PC-3 (cell line): ENCODE data around the gene TMEM209. TPM values are rescaled to one million over a fixed set of nuclear protein-coding genes. Genes with fewer than 3 reads are reported as not detected.
A peak's percentile ranks its signal among the peaks of the same experiment; 100 is the strongest.
"Not testable (repeated sequence)": the region's sequence is repeated elsewhere in the genome, so short reads cannot be mapped to it uniquely, and the experiment has no call there.

Source experiments
- ATAC-seq: fragments of 200-7000 bp; cut with Tn5 transposase; 2 replicates; pipeline ENCODE4 v1.9.1; 2020; ENCODE audit warnings: mild to moderate bottlenecking, moderate library complexity
- BruUV-seq: library from RNA; stranded (reverse); fragments of 400-500 nt; replicated peaks from 2 replicates; lab custom pipeline; 2021; lab: Mats Ljungman, UMichigan
- CTCF ChIA-PET: fragments of 300-600 bp; sonication (Branson Sonifier 250); formaldehyde crosslinking; loops from one replicate; lab custom pipeline; 2022; ENCODE audit warnings: antibody characterized with exemption; lab: Charles Lee
- POLR2A ChIA-PET: fragments of 300-600 bp; sonication (Branson Sonifier 250); formaldehyde crosslinking; loops from one replicate; lab custom pipeline; 2022; ENCODE audit warnings: antibody characterized with exemption; ENCODE audit not compliant: unreplicated experiment; lab: Charles Lee
- DNase-seq: peaks from one replicate; pipeline ENCODE4 v3.0.0-alpha.2; 2015
- H2AFZ ChIP-seq: fragments of 300-600 bp; sonication (generic); 2 replicates; pipeline ENCODE4 v1.6.0; 2016; ENCODE audit warnings: antibody characterized with exemption, low read length
- H3F3A ChIP-seq: fragments of 300-600 bp; sonication (generic); one replicate; pipeline ENCODE4 v1.6.0; 2017; ENCODE audit warnings: antibody characterized with exemption, low read length, control low read depth, mild to moderate bottlenecking; ENCODE audit not compliant: unreplicated experiment
- H3K27ac ChIP-seq: fragments of 300-600 bp; sonication (generic); 2 replicates; pipeline ENCODE4 v1.5.1; 2016; ENCODE audit warnings: mild to moderate bottlenecking, low read length
- H3K27me3 ChIP-seq: fragments of 300-600 bp; sonication (generic); 2 replicates; pipeline ENCODE4 v1.6.1; 2016; ENCODE audit warnings: low read length, mixed read lengths
- H3K36me3 ChIP-seq: fragments of 300-600 bp; sonication (generic); 2 replicates; pipeline ENCODE4 v1.6.1; 2016; ENCODE audit warnings: low read depth, mixed run types, low read length, mixed read lengths
- H3K4me1 ChIP-seq: fragments of 300-600 bp; sonication (generic); 2 replicates; pipeline ENCODE4 v1.5.1; 2016; ENCODE audit warnings: low read length; ENCODE audit not compliant: insufficient read depth
- H3K4me2 ChIP-seq: fragments of 300-600 bp; sonication (generic); 2 replicates; pipeline ENCODE4 v1.6.0; 2016; ENCODE audit warnings: low read length
- H3K4me3 ChIP-seq: fragments of 300-600 bp; sonication (generic); 2 replicates; pipeline ENCODE4 v1.5.1; 2016; ENCODE audit warnings: mild to moderate bottlenecking, low read length, mixed read lengths
- H3K79me2 ChIP-seq: fragments of 300-600 bp; sonication (generic); 2 replicates; pipeline ENCODE4 v1.6.1; 2017; ENCODE audit warnings: low read length, mixed read lengths
- H3K9ac ChIP-seq: fragments of 300-600 bp; sonication (generic); 2 replicates; pipeline ENCODE4 v1.6.0; 2016; ENCODE audit warnings: mild to moderate bottlenecking, low read length
- H3K9me2 ChIP-seq: fragments of 300-600 bp; sonication (generic); replicated peaks from 2 replicates; pipeline ENCODE4 v1.6.1; 2016; ENCODE audit warnings: mixed run types, low read length, mixed read lengths
- H3K9me3 ChIP-seq: fragments of 300-600 bp; sonication (generic); 2 replicates; pipeline ENCODE4 v1.6.1; 2016; ENCODE audit warnings: low read length, mixed read lengths
- H4K20me1 ChIP-seq: fragments of 300-600 bp; sonication (generic); 2 replicates; pipeline ENCODE4 v1.6.1; 2016; ENCODE audit warnings: low read length, mixed read lengths
- EZH2 ChIP-seq: fragments of 300-600 bp; sonication (generic); IDR thresholded peaks from one replicate; pipeline ENCODE4 v1.6.1; 2017; ENCODE audit warnings: antibody characterized with exemption, mild to moderate bottlenecking, low read length; ENCODE audit not compliant: unreplicated experiment
- EZH2phosphoT487 ChIP-seq: fragments of 300-600 bp; sonication (generic); IDR thresholded peaks from 2 replicates; pipeline ENCODE4 v1.6.1; 2018; ENCODE audit warnings: mild to moderate bottlenecking, antibody characterized with exemption, low read length, borderline replicate concordance
- intact Hi-C: fragments of 100-400 bp; cut with micrococcal nuclease; formaldehyde crosslinking; loops from 2 replicates; pipeline ENCODE4 v1.9.0; 2023
- total RNA-seq: library from RNA; depleted of rRNA; stranded (reverse); fragments of >200 nt; gene quantifications from 2 replicates; pipeline ENCODE4 v1.2.3, GENCODE V29; 2014
- TF ChIP-seq, protein P1 (sequence below): fragments of 300-600 bp; sonication (generic); conservative IDR thresholded peaks from 2 replicates; pipeline ENCODE4 v1.5.1; 2017; ENCODE audit warnings: antibody characterized with exemption, low read depth, mild to moderate bottlenecking, low read length

TMEM209 gene
- total RNA-seq, 1 experiment from 2014 or later: 23.2 TPM

DNA sequence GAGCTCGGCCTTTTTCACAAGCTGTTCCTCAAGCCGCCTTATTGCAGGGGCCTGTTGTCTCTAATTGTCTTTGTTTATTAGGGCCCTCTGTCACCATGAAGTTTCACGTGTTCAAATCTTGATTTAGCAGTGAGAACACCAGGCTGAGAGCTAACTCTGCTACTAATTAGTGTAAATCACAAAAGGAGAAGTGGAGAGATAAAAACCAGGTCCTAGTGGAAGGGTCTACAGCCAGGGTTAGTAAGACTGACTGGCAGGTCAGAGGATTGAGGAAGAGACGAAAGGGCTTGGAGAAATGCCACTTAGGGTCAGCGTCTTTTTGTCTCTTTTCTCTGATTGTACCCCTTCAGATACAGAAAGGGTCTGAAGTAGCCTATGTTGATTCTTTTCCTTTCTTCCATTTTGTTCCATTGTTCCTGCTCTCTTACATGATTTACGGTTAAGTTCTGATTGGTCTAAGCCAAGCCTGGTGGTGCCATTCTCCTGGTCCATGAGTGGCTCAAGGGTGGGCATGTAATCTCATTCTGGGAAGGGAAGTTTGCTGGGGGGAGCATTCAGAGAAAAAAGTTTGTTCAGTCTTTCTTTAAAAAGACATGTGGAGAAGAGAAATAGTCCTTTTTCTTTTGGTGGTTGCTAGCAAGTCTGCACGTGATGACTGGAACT is 23.8 kb upstream of the TMEM209 start:
- no peak overlapping the region for H3K4me3 ChIP-seq
- no peak overlapping the region for H3K4me2 ChIP-seq
- intact Hi-C loops: no loop called here
- ChIA-PET POLR2A (interaction anchor here (0.6 kb wide), 1 partner anchor 9 kb away, joined by 6 read pairs; no protein-coding TSS in a partner anchor), CTCF (no interaction called here)
- H3F3A ChIP-seq: no peaks in the 10 kb centered on the region
- no TSS peak for BruUV-seq
- H4K20me1 ChIP-seq: no peaks in the 10 kb centered on the region
- no peaks in the 10 kb centered on the region for H3K36me3 ChIP-seq
- H3K9ac ChIP-seq: no peak overlapping the region
- H3K9me3 ChIP-seq: no peaks in the 10 kb centered on the region
- no peak for DNase-seq
- no peaks in the 10 kb centered on the region for H3K79me2 ChIP-seq
- H3K9me2 ChIP-seq: no peaks in the 10 kb centered on the region
- no peak for ATAC-seq
- no peak overlapping the region for H3K27ac ChIP-seq
- no peaks in the 10 kb centered on the region; the same call in 1 of the 2 replicates for H3K4me1 ChIP-seq
- no peak for TF ChIP-seq EZH2phosphoT487
- TF ChIP-seq, protein P1, sequence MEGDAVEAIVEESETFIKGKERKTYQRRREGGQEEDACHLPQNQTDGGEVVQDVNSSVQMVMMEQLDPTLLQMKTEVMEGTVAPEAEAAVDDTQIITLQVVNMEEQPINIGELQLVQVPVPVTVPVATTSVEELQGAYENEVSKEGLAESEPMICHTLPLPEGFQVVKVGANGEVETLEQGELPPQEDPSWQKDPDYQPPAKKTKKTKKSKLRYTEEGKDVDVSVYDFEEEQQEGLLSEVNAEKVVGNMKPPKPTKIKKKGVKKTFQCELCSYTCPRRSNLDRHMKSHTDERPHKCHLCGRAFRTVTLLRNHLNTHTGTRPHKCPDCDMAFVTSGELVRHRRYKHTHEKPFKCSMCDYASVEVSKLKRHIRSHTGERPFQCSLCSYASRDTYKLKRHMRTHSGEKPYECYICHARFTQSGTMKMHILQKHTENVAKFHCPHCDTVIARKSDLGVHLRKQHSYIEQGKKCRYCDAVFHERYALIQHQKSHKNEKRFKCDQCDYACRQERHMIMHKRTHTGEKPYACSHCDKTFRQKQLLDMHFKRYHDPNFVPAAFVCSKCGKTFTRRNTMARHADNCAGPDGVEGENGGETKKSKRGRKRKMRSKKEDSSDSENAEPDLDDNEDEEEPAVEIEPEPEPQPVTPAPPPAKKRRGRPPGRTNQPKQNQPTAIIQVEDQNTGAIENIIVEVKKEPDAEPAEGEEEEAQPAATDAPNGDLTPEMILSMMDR: no peak
- H3K27me3 ChIP-seq: no peaks in the 10 kb centered on the region
- no peak overlapping the region for H2AFZ ChIP-seq

DNA sequence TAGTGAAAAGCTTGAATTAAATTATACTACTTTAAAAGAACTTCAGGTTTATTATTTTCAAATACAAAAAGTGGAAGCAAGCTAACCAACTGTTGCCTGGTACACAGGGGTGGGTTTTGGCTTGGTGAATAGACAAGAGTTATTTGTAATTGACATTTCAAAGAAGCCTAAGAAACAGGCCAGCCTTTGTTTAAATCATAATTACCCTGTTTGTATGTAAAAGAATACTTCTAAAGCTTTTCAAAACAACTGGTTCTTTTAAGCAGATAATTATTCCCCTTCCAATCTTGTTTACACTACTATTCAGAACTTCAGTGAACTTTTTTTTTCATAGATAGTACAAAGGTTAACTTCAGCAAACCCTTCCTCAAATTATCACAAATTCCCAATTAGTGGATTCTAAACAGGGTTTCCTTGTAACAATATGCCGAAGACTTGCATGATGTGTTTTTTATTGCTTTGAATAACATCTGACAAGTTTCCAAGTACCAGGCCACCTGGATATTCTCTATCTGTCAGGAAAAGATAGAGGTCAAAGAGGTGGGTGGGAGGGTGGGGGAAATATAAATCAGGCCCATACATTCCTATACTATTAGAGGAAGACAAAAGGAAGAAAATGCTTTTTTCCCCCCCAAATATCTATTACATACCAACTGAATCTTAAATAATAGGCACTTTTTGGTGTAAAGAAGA is 22.8 kb upstream of the TMEM209 start:
- Histone ChIP-seq H3K27ac (no peak overlapping the region), H4K20me1 (no peaks in the 10 kb centered on the region), H3K4me3 (no peak overlapping the region), H3K36me3 (no peaks in the 10 kb centered on the region), H3K4me1 (no peaks in the 10 kb centered on the region; the same call in 1 of the 2 replicates), H3F3A (no peaks in the 10 kb centered on the region), H3K9ac (no peak overlapping the region), H3K79me2 (no peaks in the 10 kb centered on the region), H2AFZ (no peak overlapping the region), H3K4me2 (no peak overlapping the region), H3K27me3 (no peaks in the 10 kb centered on the region), H3K9me2 (no peaks in the 10 kb centered on the region), H3K9me3 (no peaks in the 10 kb centered on the region)
- CTCF ChIA-PET: no interaction called here
- ATAC-seq (no peak), DNase-seq (no peak)
- POLR2A ChIA-PET: no interaction called here
- no TSS peak for BruUV-seq
- intact Hi-C loops: no loop called here
- no peak for TF ChIP-seq EZH2phosphoT487
- TF ChIP-seq EZH2: no peak
- TF ChIP-seq, protein P1: no peak

DNA sequence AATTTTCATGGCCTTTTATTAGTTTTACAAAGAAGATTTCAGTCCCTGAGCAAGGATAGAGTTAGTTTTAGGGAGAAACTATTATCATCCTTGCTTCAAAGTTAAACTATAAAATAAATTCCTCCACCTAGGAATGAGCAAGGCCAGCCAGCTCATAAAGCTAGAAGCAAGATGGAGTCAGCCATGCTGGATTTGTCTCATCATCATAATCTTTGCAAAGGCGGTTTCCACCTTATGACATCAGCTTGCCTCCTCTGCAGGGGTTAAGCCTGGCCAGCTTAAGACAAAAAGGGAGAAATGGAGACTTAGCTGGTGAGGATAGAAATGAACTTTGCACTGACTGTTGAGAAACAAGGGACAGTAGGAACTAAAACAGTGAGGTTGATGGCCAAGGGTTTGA is 21.1 kb upstream of the TMEM209 start:
- ATAC-seq (no peak), DNase-seq (no peak)
- Histone ChIP-seq H3K27ac (no peak overlapping the region), H3K9me2 (no peaks in the 10 kb centered on the region), H3K36me3 (no peaks in the 10 kb centered on the region), H3K27me3 (no peaks in the 10 kb centered on the region), H2AFZ (no peak overlapping the region), H4K20me1 (no peaks in the 10 kb centered on the region), H3F3A (no peaks in the 10 kb centered on the region), H3K79me2 (no peaks in the 10 kb centered on the region), H3K4me1 (no peaks in the 10 kb centered on the region; the same call in 1 of the 2 replicates), H3K4me2 (no peak overlapping the region), H3K4me3 (no peak overlapping the region), H3K9ac (no peak overlapping the region), H3K9me3 (no peaks in the 10 kb centered on the region)
- POLR2A ChIA-PET: no interaction called here
- no TSS peak for BruUV-seq
- intact Hi-C loops: no loop called here
- CTCF ChIA-PET: no interaction called here
- TF ChIP-seq EZH2phosphoT487: no peak

DNA sequence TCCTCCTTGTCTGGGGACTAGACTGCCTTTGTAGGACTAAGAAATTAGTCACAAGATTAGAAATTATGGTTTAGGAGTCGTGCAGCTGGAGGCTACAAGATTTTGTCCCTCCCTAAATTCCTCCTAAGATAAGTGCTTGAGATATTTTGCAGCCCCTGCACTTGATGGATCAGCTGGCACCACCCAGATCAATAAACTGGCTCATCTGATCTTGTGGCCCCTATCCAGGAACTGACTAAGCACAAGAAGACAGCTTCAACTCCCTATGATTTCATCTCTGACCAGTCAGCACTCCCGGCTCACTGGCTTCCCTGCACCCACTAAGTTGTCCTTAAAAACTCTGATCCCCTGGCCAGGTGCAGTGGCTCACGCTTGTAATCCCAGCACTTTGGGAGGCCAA is 19.7 kb upstream of the TMEM209 start:
- H3K9me3 ChIP-seq, H4K20me1 ChIP-seq, H3K36me3 ChIP-seq, H3K9me2 ChIP-seq, H2AFZ ChIP-seq, H3F3A ChIP-seq, intact Hi-C loops, H3K4me1 ChIP-seq, H3K4me3 ChIP-seq, BruUV-seq, H3K27me3 ChIP-seq, H3K9ac ChIP-seq, H3K4me2 ChIP-seq, CTCF ChIA-PET, H3K79me2 ChIP-seq, POLR2A ChIA-PET, H3K27ac ChIP-seq: not testable (repeated sequence)
- DNase-seq: peak; percentile 70
- ATAC-seq: peak; percentile 74
